MCF 10A (cell line): ENCODE results near the gene CRYBB2. TPM values are rescaled to one million over a fixed set of nuclear protein-coding genes. Genes with fewer than 3 reads are reported as not detected.

Experiments used
- BruUV-seq: library from RNA; stranded (reverse); fragments of 400-500 nt; replicated peaks from 2 replicates; lab custom pipeline; 2021; lab: Mats Ljungman, UMichigan
- CTCF ChIA-PET: fragments of 300-600 bp; sonication (Branson Sonifier 250); formaldehyde crosslinking; extraction: SDS; loops from one replicate; lab custom pipeline; 2021; ENCODE audit warnings: antibody characterized with exemption, inconsistent platforms; lab: Yijun Ruan, JAX
- POLR2A ChIA-PET: fragments of 300-600, 350-650 bp; sonication (Branson Sonifier 250); formaldehyde crosslinking; extraction: SDS; loops from one replicate; lab custom pipeline; 2020; ENCODE audit warnings: antibody characterized with exemption, inconsistent platforms; lab: Yijun Ruan, JAX
- DNase-seq: peaks from one replicate; pipeline ENCODE4 v3.0.0-alpha.2; 2018; ENCODE audit not compliant: unreplicated experiment
- H3K27ac Mint-ChIP-seq: one replicate; pipeline ENCODE4 v1.8.0; 2022; ENCODE audit warnings: mild to moderate bottlenecking, low read depth, mixed read lengths; ENCODE audit not compliant: unreplicated experiment
- H3K27me3 Mint-ChIP-seq: one replicate; pipeline ENCODE4 v1.8.0; 2022; ENCODE audit warnings: mixed read lengths; ENCODE audit not compliant: insufficient read depth, unreplicated experiment
- H3K36me3 Mint-ChIP-seq: one replicate; pipeline ENCODE4 v1.8.0; 2022; ENCODE audit warnings: mild to moderate bottlenecking, moderate library complexity, mixed read lengths; ENCODE audit not compliant: insufficient read depth, unreplicated experiment
- H3K4me1 Mint-ChIP-seq: one replicate; pipeline ENCODE4 v1.8.0; 2022; ENCODE audit warnings: mixed read lengths; ENCODE audit not compliant: insufficient read depth, unreplicated experiment
- H3K4me3 Mint-ChIP-seq: one replicate; pipeline ENCODE4 v1.8.0; 2022; ENCODE audit warnings: mild to moderate bottlenecking, moderate library complexity, mixed read lengths; ENCODE audit not compliant: unreplicated experiment
- H3K9me3 Mint-ChIP-seq: one replicate; pipeline ENCODE4 v1.8.0; 2022; ENCODE audit warnings: mixed read lengths; ENCODE audit not compliant: unreplicated experiment
- CTCF ChIP-seq: fragments of 200-600 bp; IDR thresholded peaks from one replicate; pipeline ENCODE4 v1.8.0; 2022; ENCODE audit warnings: antibody characterized with exemption, mild to moderate bottlenecking; ENCODE audit not compliant: unreplicated experiment
- intact Hi-C: fragments of 100-400 bp; cut with micrococcal nuclease; formaldehyde crosslinking; loops from 2 replicates; pipeline ENCODE4 v1.14.1; 2022
- total RNA-seq: library from RNA; stranded (reverse); gene quantifications from 2 replicates; pipeline ENCODE4 v1.2.3, GENCODE V29; 2022

Gene CRYBB2
- total RNA-seq, 1 experiment from 2014 or later, result 0.68 TPM

- POLR2A ChIA-PET, result interaction anchor here (0.6 kb wide), 1 partner anchor 73 kb away, joined by 3 read pairs; no protein-coding TSS in a partner anchor
- CTCF ChIA-PET, result interaction anchor here (3.4 kb wide), 1 partner anchor 18 kb away, joined by 20 read pairs; no protein-coding TSS in a partner anchor
- TF ChIP-seq CTCF, result no peak
- Mint-ChIP-seq H3K27ac (no peak overlapping the region), H3K4me3 (no peak overlapping the region), H3K4me1 (peaks cover 8% of the 10 kb centered on the region), H3K27me3 (no peaks in the 10 kb centered on the region), H3K9me3 (no peaks in the 10 kb centered on the region), H3K36me3 (peaks cover 93% of the 10 kb centered on the region)
- no peak for DNase-seq
- BruUV-seq, result no TSS peak
- intact Hi-C loops, result no loop called here
Measured at GRCh38 chr22:25183949-25184619, 35.4 kb upstream of the CRYBB2 start.

GRCh38 chr22:25186140-25186539 is 33.3 kb upstream of the CRYBB2 start:
- Mint-ChIP-seq H3K4me1 (peaks cover 8% of the 10 kb centered on the region), H3K36me3 (peaks cover 99% of the 10 kb centered on the region), H3K27ac (peak overlapping the region; percentile 54), H3K27me3 (no peaks in the 10 kb centered on the region), H3K4me3 (no peak overlapping the region), H3K9me3 (no peaks in the 10 kb centered on the region)
- POLR2A ChIA-PET, result no interaction called here
- no peak for DNase-seq
- BruUV-seq, result no TSS peak
- no peak for TF ChIP-seq CTCF
- CTCF ChIA-PET, result interaction anchor here (0.7 to 3.4 kb wide), 4 partner anchors 11 to 233 kb away, joined by 3 to 20 read pairs (median 4); partner anchors contain the start of gene KIAA1671
- intact Hi-C loops, result no loop called here

GRCh38 chr22:25187469-25187868 is 32.0 kb upstream of the CRYBB2 start:
- H3K36me3 Mint-ChIP-seq, result peaks cover 98% of the 10 kb centered on the region
- intact Hi-C loops, result no loop called here
- H3K27me3 Mint-ChIP-seq, result no peaks in the 10 kb centered on the region
- no TSS peak for BruUV-seq
- H3K9me3 Mint-ChIP-seq, result no peaks in the 10 kb centered on the region
- DNase-seq, result no peak
- ChIA-PET CTCF (interaction anchor here (3.4 kb wide), 1 partner anchor 14 kb away, joined by 20 read pairs; no protein-coding TSS in a partner anchor), POLR2A (interaction anchor here (0.6 kb wide), 1 partner anchor 83 kb away, joined by 3 read pairs; no protein-coding TSS in a partner anchor)
- H3K27ac Mint-ChIP-seq, result no peak overlapping the region
- no peak for TF ChIP-seq CTCF
- peaks cover 3% of the 10 kb centered on the region for H3K4me1 Mint-ChIP-seq
- H3K4me3 Mint-ChIP-seq, result no peak overlapping the region

- DNase-seq, result no peak
- intact Hi-C loops, result no loop called here
- Mint-ChIP-seq H3K27ac (no peak overlapping the region), H3K27me3 (no peaks in the 10 kb centered on the region), H3K4me1 (no peaks in the 10 kb centered on the region), H3K9me3 (no peaks in the 10 kb centered on the region), H3K36me3 (peaks cover 96% of the 10 kb centered on the region), H3K4me3 (no peak overlapping the region)
- POLR2A ChIA-PET, result no interaction called here
- no peak for TF ChIP-seq CTCF
- BruUV-seq, result no TSS peak
- CTCF ChIA-PET, result interaction anchor here (0.6 to 4.0 kb wide), 3 partner anchors 10 to 1247 kb away, joined by 4 to 17 read pairs (median 6); no protein-coding TSS in a partner anchor
Measured at GRCh38 chr22:25192406-25192805, 27.0 kb upstream of the CRYBB2 start.
